Ovary (tissue), 9 donors: ENCODE results near the gene TRMT2A. TPM values are rescaled to one million over a fixed set of nuclear protein-coding genes. Genes with fewer than 3 reads are reported as not detected.

Experiments
- DNase-seq, 5 donors: peaks; one replicate each; pipeline ENCODE4 v3.0.0-alpha.2; 2019 to 2020
- H3K27ac ChIP-seq, 2 donors: fragments of 200-600 bp; one replicate each; pipeline versions ENCODE4 v1.5.1 to v1.8.0; 2019 to 2022
- H3K27me3 ChIP-seq: fragments of 200-600 bp; one replicate; pipeline ENCODE4 v1.8.0; 2022
- H3K36me3 ChIP-seq: fragments of 200-600 bp; sonication (generic); one replicate; pipeline ENCODE4 v1.5.1; 2019
- H3K4me1 ChIP-seq: one replicate; pipeline ENCODE4 v1.8.1; 2013; ENCODE audit warnings: mild to moderate bottlenecking, moderate library complexity; ENCODE audit not compliant: insufficient read depth
- H3K4me3 ChIP-seq: fragments of 200-600 bp; sonication (generic); one replicate; pipeline ENCODE4 v1.5.1; 2017
- H3K9me3 ChIP-seq, 2 donors: fragments of 200-600 bp in 1 of 2; sonication (generic) in 1 of 2; one replicate each; pipeline versions ENCODE4 v1.5.1 to v1.8.1; 2013 to 2019; ENCODE audit warnings: mild to moderate bottlenecking in 1 of 2, moderate library complexity in 1 of 2
- CTCF ChIP-seq, 3 donors: fragments of 450-650 bp in 2 of 3; fragments of 200-600 bp in 1 of 3; IDR thresholded peaks; one replicate each; pipeline versions ENCODE4 v1.5.1 to v1.8.0; 2016 to 2022; ENCODE audit warnings: antibody characterized with exemption in 3 of 3, mild to moderate bottlenecking in 1 of 3
- EP300 ChIP-seq: sonication (generic); formaldehyde crosslinking; IDR thresholded peaks from one replicate; pipeline ENCODE4 v1.6.1; 2017; ENCODE audit warnings: antibody characterized with exemption
- POLR2A ChIP-seq: fragments of 450-650 bp; IDR thresholded peaks from one replicate; pipeline ENCODE4 v1.6.1; 2017; ENCODE audit warnings: antibody characterized with exemption, mild to moderate bottlenecking, moderate library complexity
- WGBS, 3 donors: extraction: QIAGEN DNeasy Blood & Tissue Kit in 1 of 3; methylation state at CpG; one replicate each; pipeline versions ENCODE4 v1.1.5 to v1.1.7; 2013 to 2017; 5-methylcytosine and 5-hydroxymethylcytosine counted together
- intact Hi-C, 4 donors: fragments of 100-400 bp; cut with DNase I; formaldehyde crosslinking; loops; one replicate each; pipeline versions ENCODE4 v1.11.0 to v1.15.1; 2022 to 2023
- polyA plus RNA-seq, 2 donors: library from polyadenylated mRNA; stranded (reverse); fragments of 200-250 nt in 1 of 2; fragments of 350-450 nt in 1 of 2; fragmentation: Illumina TruSeq in 1 of 2; extraction: RNeasy Lipid Tissue Mini Kit (QIAGEN cat#74804) in 1 of 2; gene quantifications; one replicate each; pipeline ENCODE4 v1.2.3, GENCODE V29; 2013 to 2014
- total RNA-seq, 7 donors: library from RNA; depleted of rRNA in 2 of 7; stranded (reverse); fragments of >200 nt in 2 of 7; fragmentation: NEBNext Ultra II Directional in 3 of 7; extraction: Animal tissue kit (Norgen Biotek cat#: 25700) in 3 of 7; gene quantifications; one replicate each; pipeline versions ENCODE4 v1.1.0 to v1.2.4, GENCODE V29; 2016 to 2023
- donor health status: DM: no; HTN: no; CAD: no; lungs with moderate emphysema.
- donor health status: DM: no; HTN: no; CAD: no.
- donor health status: Bipolar disorder and iron deficiency.
- donor health status: DM: yes; HTN: yes; CAD: no.
- donor health status: DM: no; HTN: no; CAD: no.
- donor health status: DM: yes; HTN: yes; CAD: no.

The TRMT2A gene
- total and polyA plus RNA-seq, 9 donors, result 2.8 to 59.7 (median 44.6) TPM

GRCh38 chr22:20095521-20095920 lies 21.5 kb downstream of the TRMT2A start:
- intact Hi-C loops, result loop anchor here in 1 of 4 donors (10.0 kb wide), 1 partner anchor 71 kb away; the partner anchor contains the start of gene TANGO2
- H3K4me1 ChIP-seq, result no peaks in the 10 kb centered on the region
- H3K27ac ChIP-seq, result no peak overlapping the region
- H3K4me3 ChIP-seq, result no peak overlapping the region
- WGBS, 3 donors, result 95 to 99% (median 95%) methylated on average over 4 of the region's 4 CpGs
- H3K27me3 ChIP-seq, result no peaks in the 10 kb centered on the region
- TF ChIP-seq CTCF (IDR thresholded peaks at IDR 0.05), result no peak
- no peak for TF ChIP-seq POLR2A
- TF ChIP-seq EP300, result no peak
- peak in 1 of 5 donors; percentile 3 for DNase-seq
- H3K9me3 ChIP-seq, result no peaks in the 10 kb centered on the region
- H3K36me3 ChIP-seq, result no peaks in the 10 kb centered on the region

- Histone ChIP-seq H3K27me3 (no peaks in the 10 kb centered on the region), H3K27ac (no peak overlapping the region), H3K4me3 (no peak overlapping the region), H3K36me3 (no peaks in the 10 kb centered on the region), H3K4me1 (no peaks in the 10 kb centered on the region), H3K9me3 (no peaks in the 10 kb centered on the region)
- WGBS, 3 donors, result 94 to 95% (median 94%) methylated on average over 15 of the region's 15 CpGs
- TF ChIP-seq POLR2A (no peak), CTCF (IDR thresholded peaks at IDR 0.05) (no peak), EP300 (no peak)
- peak in 1 of 5 donors; percentile 28 for DNase-seq
- intact Hi-C loops, result loop anchor here in 1 of 4 donors (10.0 kb wide), 1 partner anchor 70 kb away; the partner anchor contains the start of gene TANGO2
Observed at GRCh38 chr22:20094197-20094807, 22.7 kb downstream of the TRMT2A start.

- H3K27ac ChIP-seq, result no peak overlapping the region
- TF ChIP-seq EP300, result no peak
- TF ChIP-seq POLR2A, result no peak
- no peak for TF ChIP-seq CTCF (IDR thresholded peaks at IDR 0.05)
- H3K9me3 ChIP-seq, result no peaks in the 10 kb centered on the region
- intact Hi-C loops, result loop anchor here in 1 of 4 donors (10.0 kb wide), 1 partner anchor 69 kb away; the partner anchor contains the start of gene TANGO2
- DNase-seq, result no peak
- H3K27me3 ChIP-seq, result no peaks in the 10 kb centered on the region
- no peak overlapping the region for H3K4me3 ChIP-seq
- WGBS, 3 donors, result 88% methylated on average over 13 of the region's 13 CpGs
- H3K36me3 ChIP-seq, result no peaks in the 10 kb centered on the region
- H3K4me1 ChIP-seq, result no peaks in the 10 kb centered on the region
Observed at GRCh38 chr22:20093418-20094196, 23.4 kb downstream of the TRMT2A start.

- intact Hi-C loops, result loop anchor here in 1 of 4 donors (10.0 kb wide), 1 partner anchor 68 kb away; the partner anchor contains the start of gene TANGO2
- Histone ChIP-seq H3K4me3 (no peak overlapping the region), H3K4me1 (no peaks in the 10 kb centered on the region), H3K9me3 (no peaks in the 10 kb centered on the region), H3K27me3 (no peaks in the 10 kb centered on the region), H3K27ac (no peak overlapping the region), H3K36me3 (peaks cover 2% of the 10 kb centered on the region)
- no peak for TF ChIP-seq CTCF (IDR thresholded peaks at IDR 0.05)
- TF ChIP-seq EP300, result no peak
- no peak for TF ChIP-seq POLR2A
- WGBS, 3 donors, result 87 to 92% (median 89%) methylated on average over 11 of the region's 11 CpGs
- no peak for DNase-seq
Observed at GRCh38 chr22:20092477-20092854, 24.6 kb downstream of the TRMT2A start.
